GM12892 (cell line): ENCODE results near the gene MYOM3.

Experiments
- POLR2A ChIP-seq: IDR thresholded peaks from 2 replicates; pipeline ENCODE4 v1.6.1; 2011; ENCODE audit warnings: low read depth, low read length, control low read depth
- POLR2AphosphoS5 ChIP-seq: IDR thresholded peaks from 2 replicates; pipeline ENCODE4 v1.6.1; 2011; ENCODE audit warnings: low read depth, low read length, control low read depth
- TAF1 ChIP-seq: IDR thresholded peaks from 2 replicates; pipeline ENCODE4 v1.6.1; 2011; ENCODE audit warnings: low read depth, mild to moderate bottlenecking, control low read depth, low read length, borderline replicate concordance

- no peak for TF ChIP-seq POLR2AphosphoS5
- TF ChIP-seq POLR2A, result no peak
- TF ChIP-seq TAF1, result no peak
These were observed 75.8 kb downstream of the MYOM3 start for GRCh38 chr1:24036088-24036487.
